Gastroesophageal sphincter (tissue), 3 donors: Measurements from ENCODE around the gene PTCD1.

Experiments used
- CTCF ChIP-seq, 4 experiments: fragments of 200-600 bp in 2 of 4; fragments of 450-650 bp in 2 of 4; sonication (generic) in 1 of 4; IDR thresholded peaks; one replicate each; pipeline ENCODE4 v1.5.1; 2017 to 2019; ENCODE audit warnings: antibody characterized with exemption in 4 of 4, mild to moderate bottlenecking in 2 of 4, moderate library complexity in 2 of 4
- EP300 ChIP-seq: sonication (generic); formaldehyde crosslinking; IDR thresholded peaks from one replicate; pipeline ENCODE4 v1.6.1; 2017; ENCODE audit warnings: antibody characterized with exemption, mild to moderate bottlenecking
- POLR2A ChIP-seq, 2 donors: fragments of 450-650 bp; IDR thresholded peaks; one replicate each; pipeline ENCODE4 v1.6.1; 2017; ENCODE audit warnings: antibody characterized with exemption in 2 of 2, mild to moderate bottlenecking in 2 of 2, moderate library complexity in 1 of 2
- POLR2AphosphoS5 ChIP-seq: sonication (generic); formaldehyde crosslinking; IDR thresholded peaks from one replicate; pipeline ENCODE4 v1.6.1; 2017; ENCODE audit warnings: antibody characterized with exemption

- TF ChIP-seq CTCF (IDR thresholded peaks at IDR 0.05) = peak in 1 of 4 experiments; percentile 2
- TF ChIP-seq POLR2A (IDR thresholded peaks at IDR 0.05) = no peak
- no peak for TF ChIP-seq POLR2AphosphoS5
- no peak for TF ChIP-seq EP300
Measured at GRCh38 chr7:99409192-99409572, 29.4 kb downstream of the PTCD1 start.
